Small intestine (tissue), 7 donors: ENCODE results near the gene CATSPER3. TPM values are rescaled to one million over a fixed set of nuclear protein-coding genes. Genes with fewer than 3 reads are reported as not detected.

Experiments
- DNase-seq, 2 donors: peaks; one replicate each; pipeline versions ENCODE4 v3.0.0 to v3.0.0-alpha.2; 2013
- FAIRE-seq: peaks from 2 replicates; lab custom pipeline; 2012; peaks lifted over from hg19 to GRCh38; lab: Jason Lieb, UNC
- H3K27ac ChIP-seq, 3 donors: one replicate each; pipeline ENCODE4 v1.5.1; 2013; ENCODE audit warnings: low read length in 2 of 3, mild to moderate bottlenecking in 2 of 3, control low read depth in 1 of 3, inconsistent platforms in 1 of 3, low read depth in 1 of 3, moderate library complexity in 1 of 3
- H3K27me3 ChIP-seq, 3 donors: one replicate each; pipeline ENCODE4 v1.6.1; 2013; ENCODE audit warnings: low read length in 3 of 3, inconsistent platforms in 1 of 3; ENCODE audit not compliant: control insufficient read depth in 3 of 3, insufficient read depth in 3 of 3
- H3K36me3 ChIP-seq, 3 donors: one replicate each; pipeline ENCODE4 v1.6.1; 2013; ENCODE audit warnings: low read length in 3 of 3, inconsistent platforms in 1 of 3, low read depth in 1 of 3, mild to moderate bottlenecking in 1 of 3, moderate library complexity in 1 of 3; ENCODE audit not compliant: control insufficient read depth in 3 of 3, insufficient read depth in 2 of 3
- H3K4me1 ChIP-seq, 3 donors: one replicate each; pipeline ENCODE4 v1.6.1; 2013; ENCODE audit warnings: low read length in 2 of 3, inconsistent platforms in 1 of 3, low read depth in 1 of 3, mild to moderate bottlenecking in 1 of 3, moderate library complexity in 1 of 3; ENCODE audit not compliant: control insufficient read depth in 3 of 3, insufficient read depth in 2 of 3
- H3K4me3 ChIP-seq, 3 donors: one replicate each; pipeline ENCODE4 v1.5.1; 2013; ENCODE audit warnings: low read length in 3 of 3, control low read depth in 1 of 3, inconsistent platforms in 1 of 3, low read depth in 1 of 3, mild to moderate bottlenecking in 1 of 3, moderate library complexity in 1 of 3
- H3K9me3 ChIP-seq, 2 donors: one replicate each; pipeline ENCODE4 v1.6.1; 2013; ENCODE audit warnings: low read depth in 1 of 2, low read length in 1 of 2; ENCODE audit not compliant: control insufficient read depth in 2 of 2, insufficient read depth in 1 of 2
- WGBS, 3 donors: extraction: QIAGEN DNeasy Blood & Tissue Kit; methylation state at CpG; one replicate each; pipeline ENCODE4 v1.1.7; 2013; 5-methylcytosine and 5-hydroxymethylcytosine counted together
- polyA plus RNA-seq, 4 donors: library from polyadenylated mRNA; stranded (reverse) in 3 of 4; unstranded in 1 of 4; fragments of 200-250 nt in 3 of 4; fragments of 120-200 nt in 1 of 4; gene quantifications; one replicate each; pipeline versions ENCODE4 v1.2.1 to v1.2.3, GENCODE V29; 2013
- donor health status: healthy with polysubstance abuse.
- donor health status: control.
- donor health status: control.
- donor health status: Bipolar disorder and iron deficiency.
- donor health status: healthy.

Gene CATSPER3
- polyA plus RNA-seq, 4 donors: 0.46 to 5.8 (median 2.3) TPM

DNA sequence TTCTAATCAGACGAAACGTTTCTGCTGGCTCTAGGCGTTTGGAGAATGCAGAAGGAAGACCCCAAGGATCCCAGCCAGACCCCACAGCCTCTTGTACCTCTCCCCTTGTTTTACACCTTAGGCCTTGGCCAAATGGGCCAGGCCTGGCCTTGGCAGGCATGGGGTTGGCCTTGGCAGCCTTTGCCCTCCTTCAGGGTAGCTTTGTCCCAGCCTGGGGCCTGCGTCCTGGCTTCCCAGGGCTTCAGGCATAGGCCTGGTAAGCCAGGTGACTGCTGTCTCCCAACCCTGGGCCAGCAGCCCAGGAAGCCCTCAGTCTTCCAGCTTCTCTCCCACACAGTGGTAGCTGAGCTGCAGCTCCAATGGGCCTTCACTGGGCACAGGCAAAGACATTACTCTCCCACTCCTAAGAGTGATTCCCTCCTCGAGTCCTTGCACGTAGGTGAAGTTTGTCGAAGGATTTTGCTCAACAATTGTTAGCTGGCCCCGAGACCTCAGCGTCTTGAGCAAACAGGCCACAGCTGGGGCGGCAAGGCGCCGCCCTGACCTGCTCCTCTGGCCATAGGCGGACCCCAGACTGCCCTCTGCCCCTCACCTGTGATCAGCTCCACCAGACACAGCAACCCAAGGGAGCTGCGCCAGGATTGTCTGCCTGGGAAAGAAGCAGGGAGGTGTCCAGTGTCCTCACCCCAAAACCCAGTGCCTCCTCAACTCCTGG, 67.4 kb downstream of the CATSPER3 start:
- Histone ChIP-seq H3K27me3 (peaks cover 0 to 73% (median 30%) of the 10 kb centered on the region in 3 donors), H3K27ac (peak overlapping the region in 2 of 3 donors; percentile 81 to 87), H3K4me3 (no peak overlapping the region), H3K36me3 (peaks cover 0 to 14% (median 0%) of the 10 kb centered on the region in 3 donors), H3K9me3 (peaks cover 0 to 7% of the 10 kb centered on the region in 2 donors), H3K4me1 (peaks cover 0 to 20% (median 0%) of the 10 kb centered on the region in 3 donors)
- FAIRE-seq (no peak), DNase-seq (peak in 1 of 2 donors; percentile 20)
- WGBS, 3 donors: 66 to 73% (median 68%) methylated on average over 14 of the region's 14 CpGs

DNA sequence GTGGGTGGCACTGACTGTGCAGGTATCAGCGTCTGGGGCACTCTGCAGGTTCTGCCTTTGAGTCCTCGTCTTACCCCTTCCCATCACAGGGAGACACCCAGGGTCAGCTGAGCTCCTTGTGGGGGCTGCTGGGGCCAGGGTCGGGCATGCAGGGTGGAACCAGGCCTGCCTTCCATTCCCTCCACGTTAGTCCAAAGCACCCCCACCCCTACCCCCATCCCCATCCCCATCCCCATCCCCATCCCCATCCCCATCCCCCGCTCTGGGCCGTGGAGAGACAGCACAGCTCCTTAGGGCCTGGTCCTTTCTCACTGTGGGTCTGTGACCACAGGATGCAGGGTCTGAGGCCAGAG, 67.9 kb downstream of the CATSPER3 start:
- DNase-seq (no peak), FAIRE-seq (no peak)
- Histone ChIP-seq H3K4me1 (peaks cover 0 to 20% (median 0%) of the 10 kb centered on the region in 3 donors), H3K27me3 (peaks cover 0 to 73% (median 32%) of the 10 kb centered on the region in 3 donors), H3K4me3 (no peak overlapping the region), H3K27ac (peak overlapping the region in 1 of 3 donors; percentile 33), H3K9me3 (peaks cover 0 to 12% of the 10 kb centered on the region in 2 donors), H3K36me3 (peaks cover 0 to 10% (median 0%) of the 10 kb centered on the region in 3 donors)
- 65 to 79% (median 70%) methylated on average over 6 of the region's 6 CpGs for WGBS, 3 donors

DNA sequence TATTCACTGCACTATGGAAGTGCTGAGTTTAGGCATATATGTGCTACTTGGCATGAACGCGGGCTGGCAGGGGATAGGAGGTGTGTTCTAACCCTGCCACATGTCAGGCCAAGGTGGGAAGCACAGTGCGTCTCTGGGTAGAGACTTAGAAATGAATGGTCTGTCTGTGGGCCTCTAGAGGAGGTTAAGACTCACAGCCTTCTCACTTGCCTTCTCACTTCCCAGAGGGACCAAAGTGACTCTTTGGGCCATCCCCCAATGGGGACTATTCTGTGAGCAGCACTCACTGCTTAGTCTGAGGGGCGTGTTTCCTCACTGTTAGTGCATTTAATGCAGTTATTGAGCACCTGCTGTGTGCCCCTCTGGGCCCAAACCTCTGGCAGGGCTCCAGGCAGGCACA, 68.7 kb downstream of the CATSPER3 start:
- peaks cover 0 to 7% (median 0%) of the 10 kb centered on the region in 3 donors for H3K36me3 ChIP-seq
- no peak overlapping the region for H3K27ac ChIP-seq
- no peak for DNase-seq
- H3K9me3 ChIP-seq: peaks cover 0 to 13% of the 10 kb centered on the region in 2 donors
- H3K4me1 ChIP-seq: peaks cover 0 to 20% (median 0%) of the 10 kb centered on the region in 3 donors
- H3K4me3 ChIP-seq: no peak overlapping the region
- FAIRE-seq: no peak
- H3K27me3 ChIP-seq: peaks cover 0 to 73% (median 29%) of the 10 kb centered on the region in 3 donors
- 67 to 84% (median 75%) methylated on average over 4 of the region's 4 CpGs for WGBS, 3 donors

DNA sequence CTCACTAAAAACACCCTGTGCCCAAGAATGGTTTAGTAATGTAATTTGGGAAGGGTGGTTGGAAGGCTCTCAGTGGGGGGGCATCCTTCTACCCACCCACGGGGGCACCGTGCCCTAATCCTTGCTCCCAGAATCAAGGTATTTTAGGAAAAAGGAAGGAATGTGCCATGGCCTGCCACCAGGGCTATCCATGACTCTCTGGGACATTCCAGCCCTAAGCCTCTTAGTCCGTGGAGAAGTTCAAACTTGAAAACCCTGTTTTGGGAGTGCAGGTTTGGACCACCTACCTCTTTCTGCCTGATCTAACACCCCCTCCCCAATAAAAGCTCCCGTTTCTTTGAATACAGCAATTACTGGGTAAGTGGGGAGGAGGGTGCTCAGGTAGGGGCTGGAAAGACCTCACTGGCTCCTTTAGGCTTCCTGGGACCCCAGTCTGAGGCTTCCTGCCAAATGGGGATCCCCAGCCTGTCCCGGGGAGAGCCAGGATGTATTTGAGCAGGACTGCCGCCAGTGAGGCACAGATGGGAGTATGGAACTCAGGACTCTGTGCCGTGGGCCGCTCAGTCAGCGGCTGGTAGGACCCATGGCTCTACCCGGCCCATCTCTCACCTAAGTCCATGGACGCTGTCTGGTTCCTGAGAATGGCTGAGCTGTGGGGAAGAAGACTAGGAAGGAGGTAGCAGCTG, 70.0 kb downstream of the CATSPER3 start:
- WGBS, 3 donors: 60 to 78% (median 62%) methylated on average over 11 of the region's 11 CpGs
- peaks cover 0 to 7% (median 0%) of the 10 kb centered on the region in 3 donors for H3K36me3 ChIP-seq
- peaks cover 0 to 74% (median 31%) of the 10 kb centered on the region in 3 donors for H3K27me3 ChIP-seq
- peak overlapping the region in 1 of 3 donors; percentile 25 for H3K27ac ChIP-seq
- FAIRE-seq: no peak
- H3K4me1 ChIP-seq: peaks cover 0 to 20% (median 0%) of the 10 kb centered on the region in 3 donors
- no peak for DNase-seq
- H3K9me3 ChIP-seq: peaks cover 0 to 13% of the 10 kb centered on the region in 2 donors
- H3K4me3 ChIP-seq: no peak overlapping the region

DNA sequence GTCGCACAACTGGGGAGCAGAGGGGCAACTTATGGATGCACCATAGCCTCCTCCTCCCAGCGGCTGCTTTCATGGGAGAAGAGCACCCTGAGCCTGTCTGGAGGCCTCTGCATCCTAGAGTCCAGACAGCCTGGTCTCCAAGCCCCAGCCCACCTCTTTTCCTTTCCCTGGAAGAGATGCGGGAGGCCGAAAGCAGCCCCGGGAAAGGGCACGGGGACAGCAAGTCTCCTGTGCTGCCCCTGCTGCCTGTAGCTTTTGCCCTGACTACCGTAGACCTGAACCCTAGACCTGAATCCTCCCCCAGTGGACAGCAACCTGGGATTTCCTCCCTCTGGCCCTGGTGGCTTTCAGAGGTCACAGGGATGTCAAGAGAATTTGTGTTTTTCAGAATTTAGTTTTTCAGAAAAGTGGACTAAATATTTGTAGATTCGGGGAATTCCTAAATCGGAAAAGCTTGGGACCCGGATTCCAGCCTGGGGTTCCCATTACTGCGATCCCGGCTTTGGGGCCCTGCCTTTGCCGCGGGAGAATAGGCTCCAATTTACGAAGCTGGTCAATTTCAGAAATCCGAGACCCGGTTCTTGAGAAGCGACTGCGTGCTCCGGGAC, 70.6 kb downstream of the CATSPER3 start:
- Histone ChIP-seq H3K27me3 (peaks cover 0 to 79% (median 33%) of the 10 kb centered on the region in 3 donors), H3K4me3 (no peak overlapping the region)

DNA sequence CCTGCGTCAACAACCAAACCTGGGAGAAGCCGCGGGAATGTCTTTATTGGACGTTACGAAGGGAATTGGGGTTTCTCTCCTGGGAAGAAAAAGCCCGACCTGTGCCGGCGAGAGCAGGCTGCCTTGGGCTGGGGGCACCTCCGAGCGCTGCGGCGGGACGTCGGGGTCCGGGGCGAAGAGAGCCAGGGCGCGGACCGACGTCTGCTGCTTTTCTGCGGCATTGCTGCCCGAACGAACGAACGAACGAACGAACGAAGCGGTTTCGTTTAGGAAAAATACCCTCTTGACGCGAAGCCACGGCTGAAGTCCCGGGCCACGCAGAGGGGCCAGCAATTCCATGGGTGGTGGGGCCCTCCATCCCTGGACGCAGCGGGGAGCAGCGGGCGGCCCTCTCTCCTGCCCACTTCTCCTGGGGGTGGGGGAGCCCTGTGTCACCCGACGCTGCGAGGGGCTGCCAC, 71.1 kb downstream of the CATSPER3 start:
- peaks cover 0 to 83% (median 33%) of the 10 kb centered on the region in 3 donors for H3K27me3 ChIP-seq
- H3K27ac ChIP-seq: no peak overlapping the region
- 18 to 41% (median 36%) methylated on average over 38 to 42 of the region's 42 CpGs for WGBS, 3 donors
- DNase-seq: no peak
- peaks cover 0 to 20% (median 0%) of the 10 kb centered on the region in 3 donors for H3K4me1 ChIP-seq
- H3K9me3 ChIP-seq: peaks cover 0 to 13% of the 10 kb centered on the region in 2 donors
- peak overlapping the region; percentile 28 to 45 (median 41) for H3K4me3 ChIP-seq
- FAIRE-seq: no peak
- H3K36me3 ChIP-seq: peaks cover 0 to 7% (median 0%) of the 10 kb centered on the region in 3 donors

More for the DNA sequence above, 70.6 kb downstream of the CATSPER3 start:
- peaks cover 0 to 7% (median 0%) of the 10 kb centered on the region in 3 donors for H3K36me3 ChIP-seq
- H3K9me3 ChIP-seq: peaks cover 0 to 13% of the 10 kb centered on the region in 2 donors
- 58 to 85% (median 61%) methylated on average over 20 of the region's 20 CpGs for WGBS, 3 donors
- DNase-seq (no peak), FAIRE-seq (no peak)
- H3K27ac ChIP-seq: no peak overlapping the region
- H3K4me1 ChIP-seq: peaks cover 0 to 20% (median 0%) of the 10 kb centered on the region in 3 donors

DNA sequence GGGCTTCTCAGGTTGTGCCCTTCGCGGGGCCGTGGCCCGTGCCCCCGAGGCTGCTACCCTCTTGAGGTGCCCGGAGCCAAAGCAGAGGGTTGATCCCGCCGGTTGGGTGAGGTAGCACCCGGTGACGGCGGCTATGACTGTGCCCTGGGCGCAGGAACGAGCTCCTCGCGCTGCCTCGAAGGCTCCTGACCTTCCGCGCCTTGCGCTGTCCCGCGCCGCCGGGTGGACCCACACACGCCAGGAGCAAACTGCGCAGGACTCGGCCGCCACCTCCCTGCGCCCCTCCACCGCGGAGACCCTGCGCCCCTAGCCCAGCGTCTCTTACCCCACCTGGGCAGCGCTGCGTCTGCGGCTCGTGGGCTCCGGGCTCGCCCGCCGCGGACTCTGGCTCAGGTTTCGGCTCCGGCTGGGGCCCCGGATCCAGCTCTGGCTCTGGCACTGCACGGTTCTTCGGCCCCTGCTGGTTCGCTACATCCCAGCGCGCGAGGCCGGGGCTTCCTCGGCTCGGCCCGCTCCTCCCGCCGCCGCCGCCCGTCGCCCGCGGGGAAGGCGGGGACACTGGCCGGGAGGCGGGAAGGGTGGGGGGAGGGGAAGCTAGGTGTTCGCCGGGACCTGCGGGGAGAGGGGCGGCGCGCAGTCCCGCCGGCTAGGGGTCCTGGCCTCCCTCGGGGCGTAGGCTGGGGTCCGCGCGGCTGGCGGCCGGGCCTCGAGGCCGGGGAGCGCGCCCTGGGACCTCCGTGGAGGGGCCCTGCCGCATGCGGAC, 71.7 kb downstream of the CATSPER3 start:
- H3K9me3 ChIP-seq: peaks cover 0 to 13% of the 10 kb centered on the region in 2 donors
- 6 to 12% (median 7%) methylated on average over 67 to 87 of the region's 87 CpGs for WGBS, 3 donors
- DNase-seq (peak; percentile 31 to 68), FAIRE-seq (no peak)
- peaks cover 0 to 85% (median 33%) of the 10 kb centered on the region in 3 donors for H3K27me3 ChIP-seq
- peak overlapping the region; percentile 28 to 45 (median 41) for H3K4me3 ChIP-seq
- H3K4me1 ChIP-seq: peaks cover 0 to 19% (median 0%) of the 10 kb centered on the region in 3 donors
- peak overlapping the region in 1 of 3 donors; percentile 30 for H3K27ac ChIP-seq
- H3K36me3 ChIP-seq: peaks cover 0 to 7% (median 0%) of the 10 kb centered on the region in 3 donors
